Smooth muscle cell of the pulmonary artery (primary cell): ENCODE data around the gene ERF. TPM values are rescaled to one million over a fixed set of nuclear protein-coding genes. Genes with fewer than 3 reads are reported as not detected.

Source experiments
- total RNA-seq: library from RNA; depleted of rRNA; stranded (reverse); fragments of >200 nt; gene quantifications from 2 replicates; pipeline ENCODE4 v1.2.3, GENCODE V29; 2014

The ERF gene
- total RNA-seq, result 22.8 and 28.2 TPM in 2 replicates

DNA sequence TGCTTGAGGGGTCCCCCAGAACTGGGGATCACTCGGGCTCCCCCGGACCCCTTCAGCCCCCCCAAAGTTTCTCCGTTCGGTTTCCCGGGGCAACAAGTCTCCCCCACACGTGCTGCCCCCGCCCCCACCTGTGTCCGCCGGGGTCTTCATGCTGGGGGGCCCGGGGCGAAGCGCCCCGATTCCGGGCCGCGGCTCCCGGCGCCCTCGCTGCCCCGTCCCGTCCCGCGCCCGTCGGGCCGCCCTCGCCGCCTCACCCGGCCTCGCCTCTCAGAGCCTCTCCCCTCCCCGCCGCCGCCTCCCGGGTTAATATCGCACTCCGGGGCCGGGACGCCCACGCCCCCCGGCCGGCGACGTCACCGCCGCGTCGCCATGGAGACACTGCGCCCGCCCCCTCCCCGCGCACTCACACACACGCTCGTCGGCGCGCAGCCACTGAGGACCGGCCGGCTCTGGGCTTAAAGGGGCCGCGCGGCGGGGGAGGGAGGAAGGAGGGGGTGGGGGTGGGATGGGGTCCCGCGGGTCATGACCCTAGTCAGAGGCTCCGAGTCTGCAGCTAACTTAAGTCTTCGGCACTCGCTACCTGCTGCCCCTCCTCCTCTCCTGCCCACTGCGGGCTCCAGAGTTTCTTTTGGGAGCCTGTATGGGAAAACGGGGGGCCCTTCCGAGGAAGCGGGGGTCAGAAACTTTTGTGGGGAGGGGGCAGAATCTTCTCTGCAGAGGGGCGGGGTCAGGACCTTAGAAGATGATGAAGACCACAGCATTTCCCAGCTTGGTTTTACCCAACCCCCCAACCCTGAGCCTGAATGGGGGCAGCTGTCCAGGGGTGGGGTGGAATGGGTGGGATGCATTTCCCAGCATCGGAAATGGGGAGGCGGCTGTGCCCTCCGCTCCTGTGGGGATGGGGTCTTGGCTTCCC, at the start of gene ERF:
ERF (minus strand) TSS at position 279 of the 916 bp plus-strand sequence; CDS start at position 150, 129 bp downstream.

GRCh38 chr19:42301646-42302203, 46.8 kb upstream of the ERF start, which contains the start of gene PRR19:
PRR19 (plus strand) TSS chr19:42302132; CDS start chr19:42309585, 7,453 bp downstream.

GRCh38 chr19:42268704-42269477, 14.0 kb upstream of the ERF start, which contains the start of gene CIC:
CIC (plus strand) TSS chr19:42269252; CDS start chr19:42271784, 2,532 bp downstream.

GRCh38 chr19:42242512-42243409, 12.2 kb downstream of the ERF start, which contains the start of gene GSK3A:
GSK3A (minus strand) TSS chr19:42242602; CDS start chr19:42242465, 137 bp downstream.

GRCh38 chr19:42219812-42220750, 34.8 kb downstream of the ERF start, which contains the start of gene ZNF526:
ZNF526 (plus strand) TSS chr19:42220312; CDS start chr19:42224404, 4,092 bp downstream.

DNA sequence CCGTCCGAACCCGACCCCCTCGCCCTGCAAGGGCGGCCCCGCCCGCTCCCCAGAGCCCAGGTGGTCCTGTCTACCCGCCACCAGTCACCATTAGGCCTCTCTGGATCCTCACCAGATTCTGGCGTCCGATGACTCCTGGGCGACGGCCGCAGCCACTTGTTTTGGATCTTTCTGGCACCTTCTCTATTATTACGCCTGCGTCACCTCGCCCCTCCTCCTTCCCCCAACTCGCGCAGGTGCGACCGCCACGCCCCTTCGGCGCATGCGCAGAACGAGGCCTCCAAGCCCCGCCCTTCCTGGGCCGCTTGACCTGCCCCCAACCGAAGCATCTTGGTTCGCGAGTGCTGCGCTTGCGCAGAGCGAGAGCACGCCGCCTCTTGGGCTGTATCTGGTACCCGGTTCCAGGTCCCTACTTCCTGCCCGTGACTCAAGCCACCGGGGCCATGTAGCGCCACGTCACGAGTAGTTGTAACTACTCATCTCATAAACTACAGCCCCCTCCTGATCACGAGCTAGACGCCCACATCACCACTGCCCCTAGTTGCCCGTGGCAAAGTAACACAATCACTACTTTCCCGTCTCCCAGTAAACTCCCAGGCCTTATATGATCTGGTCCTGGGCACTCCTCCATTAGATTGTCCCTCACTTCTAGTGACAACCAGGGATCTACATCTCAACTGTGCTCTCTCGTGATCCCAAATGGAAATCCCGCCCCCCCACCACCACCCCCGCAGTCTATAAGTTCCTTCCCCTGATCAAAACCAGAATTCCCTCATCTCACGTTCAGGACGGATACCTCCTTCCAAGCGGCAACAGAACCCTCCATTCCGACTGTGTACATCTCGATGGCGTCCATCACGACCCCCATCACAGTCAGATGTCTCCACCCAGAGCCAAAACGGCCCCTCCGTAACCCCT, 37.1 kb downstream of the ERF start, which contains the start of gene DEDD2:
DEDD2 (minus strand) TSS at position 158 of the 918 bp plus-strand sequence. CDS start 670 bp downstream, outside the sequence.

Other genes with a start within 250 kb of the ERF start
- 3.2 and 7.3 TPM in 2 replicates for gene GRIK5, start 184.9 kb downstream of the ERF start, total RNA-seq
- 12.1 and 13.6 TPM in 2 replicates for gene ZNF574, start 179.0 kb downstream of the ERF start, total RNA-seq
- 0.26 and 2.5 TPM in 2 replicates for gene POU2F2, start 122.7 kb downstream of the ERF start, total RNA-seq
- 21.5 and 23.0 TPM in 2 replicates for gene DEDD2, start 37.5 kb downstream of the ERF start, total RNA-seq
- gene ZNF526, start 34.8 kb downstream of the ERF start, total RNA-seq, result 10.8 and 11.9 TPM in 2 replicates
- 31.7 and 33.3 TPM in 2 replicates for gene GSK3A, start 12.5 kb downstream of the ERF start, total RNA-seq
- gene CIC, start 14.1 kb upstream of the ERF start, total RNA-seq, result 37.7 and 62.2 TPM in 2 replicates
- 0.20 and 0.23 TPM in 2 replicates for gene PRR19, start 47.0 kb upstream of the ERF start, total RNA-seq
- 9.5 and 14.0 TPM in 2 replicates for gene PAFAH1B3, start 47.5 kb upstream of the ERF start, total RNA-seq
- not detected in 2 replicates for gene TMEM145, start 58.2 kb upstream of the ERF start, total RNA-seq
- gene MEGF8, start 70.5 kb upstream of the ERF start, total RNA-seq, result 71.8 and 72.2 TPM in 2 replicates
- gene CNFN, start 135.2 kb upstream of the ERF start, total RNA-seq, result not detected in 2 replicates
- gene LIPE, start 172.3 kb upstream of the ERF start, total RNA-seq, result 2.6 and 3.0 TPM in 2 replicates
- gene CXCL17, start 187.8 kb upstream of the ERF start, total RNA-seq, result not detected in 2 replicates